NB4 (cell line): ENCODE measurements around the gene FZR1.

Experiments
- MYC ChIP-seq: IDR thresholded peaks from 2 replicates; pipeline ENCODE4 v1.6.1; 2011; ENCODE audit warnings: low read depth, low read length
- POLR2A ChIP-seq: IDR thresholded peaks from 2 replicates; pipeline ENCODE4 v1.6.1; 2011; ENCODE audit warnings: mild to moderate bottlenecking; ENCODE audit not compliant: insufficient read length; ENCODE audit errors: extremely low read depth
- TF ChIP-seq, protein P1 (sequence below): IDR thresholded peaks from one replicate; pipeline ENCODE4 v1.5.1; 2012; ENCODE audit warnings: low read depth, low read length
- TF ChIP-seq, protein P2 (sequence below): IDR thresholded peaks from 2 replicates; pipeline ENCODE4 v1.6.1; 2011; ENCODE audit warnings: low read depth, low read length

DNA sequence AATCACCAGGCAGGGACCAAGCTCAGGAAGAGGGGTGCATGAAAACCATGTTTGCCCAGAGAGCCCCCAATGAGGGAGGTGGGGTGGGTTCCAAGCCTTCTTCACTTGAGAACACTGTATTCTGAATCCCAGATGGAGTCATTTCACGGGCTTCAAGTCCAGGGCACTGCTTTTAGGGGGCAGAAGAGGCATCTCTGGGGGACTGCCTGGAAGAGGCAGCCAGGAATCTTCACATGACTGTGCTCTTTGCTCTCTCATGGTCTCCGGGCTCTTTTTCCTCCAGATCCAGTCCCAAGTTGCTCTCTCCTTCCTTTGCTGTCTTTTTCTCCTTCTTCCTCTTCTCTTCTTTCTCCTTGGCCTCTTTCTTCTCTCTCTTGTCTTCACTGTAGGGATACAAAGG is 31.5 kb upstream of the FZR1 start:
- TF ChIP-seq MYC = no peak
- TF ChIP-seq, protein P1, sequence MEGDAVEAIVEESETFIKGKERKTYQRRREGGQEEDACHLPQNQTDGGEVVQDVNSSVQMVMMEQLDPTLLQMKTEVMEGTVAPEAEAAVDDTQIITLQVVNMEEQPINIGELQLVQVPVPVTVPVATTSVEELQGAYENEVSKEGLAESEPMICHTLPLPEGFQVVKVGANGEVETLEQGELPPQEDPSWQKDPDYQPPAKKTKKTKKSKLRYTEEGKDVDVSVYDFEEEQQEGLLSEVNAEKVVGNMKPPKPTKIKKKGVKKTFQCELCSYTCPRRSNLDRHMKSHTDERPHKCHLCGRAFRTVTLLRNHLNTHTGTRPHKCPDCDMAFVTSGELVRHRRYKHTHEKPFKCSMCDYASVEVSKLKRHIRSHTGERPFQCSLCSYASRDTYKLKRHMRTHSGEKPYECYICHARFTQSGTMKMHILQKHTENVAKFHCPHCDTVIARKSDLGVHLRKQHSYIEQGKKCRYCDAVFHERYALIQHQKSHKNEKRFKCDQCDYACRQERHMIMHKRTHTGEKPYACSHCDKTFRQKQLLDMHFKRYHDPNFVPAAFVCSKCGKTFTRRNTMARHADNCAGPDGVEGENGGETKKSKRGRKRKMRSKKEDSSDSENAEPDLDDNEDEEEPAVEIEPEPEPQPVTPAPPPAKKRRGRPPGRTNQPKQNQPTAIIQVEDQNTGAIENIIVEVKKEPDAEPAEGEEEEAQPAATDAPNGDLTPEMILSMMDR = no peak
- TF ChIP-seq POLR2A = no peak
- TF ChIP-seq, protein P2, sequence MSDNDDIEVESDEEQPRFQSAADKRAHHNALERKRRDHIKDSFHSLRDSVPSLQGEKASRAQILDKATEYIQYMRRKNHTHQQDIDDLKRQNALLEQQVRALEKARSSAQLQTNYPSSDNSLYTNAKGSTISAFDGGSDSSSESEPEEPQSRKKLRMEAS = no peak
